HL-60 (cell line): Measurements from ENCODE around the gene UBXN4.

Experiments used
- DNase-seq, 2 experiments: peaks; one replicate each; pipeline ENCODE4 v3.0.0-alpha.2; 2010 to 2020; ENCODE audit warnings: low read depth in 1 of 2, low spot score in 1 of 2
- H3K27ac ChIP-seq: fragments of 250-450 bp; sonication (Bioruptor Pico); replicated peaks from 2 replicates; pipeline ENCODE4 v1.5.1; 2020; ENCODE audit warnings: mild to moderate bottlenecking, moderate library complexity
- H3K27me3 ChIP-seq: fragments of 250-450 bp; sonication (Bioruptor Pico); 2 replicates; pipeline ENCODE4 v1.5.1; 2021; ENCODE audit warnings: mild to moderate bottlenecking, moderate library complexity; ENCODE audit not compliant: insufficient read depth, poor library complexity, severe bottlenecking
- H3K4me3 ChIP-seq: replicated peaks from 2 replicates; pipeline ENCODE4 v1.5.1; 2011; ENCODE audit warnings: mild to moderate bottlenecking, control low read depth, low read length; ENCODE audit not compliant: insufficient read depth
- GABPA ChIP-seq: IDR thresholded peaks from 2 replicates; pipeline ENCODE4 v1.6.1; 2012; ENCODE audit warnings: low read depth
- POLR2AphosphoS5 ChIP-seq: IDR thresholded peaks from 2 replicates; pipeline ENCODE4 v1.6.1; 2012; ENCODE audit warnings: low read depth
- REST ChIP-seq: IDR thresholded peaks from 2 replicates; pipeline ENCODE4 v1.6.1; 2012; ENCODE audit warnings: low read depth; ENCODE audit not compliant: insufficient replicate concordance
- SPI1 ChIP-seq: IDR thresholded peaks from 2 replicates; pipeline ENCODE4 v1.6.1; 2012; ENCODE audit warnings: low read depth, mild to moderate bottlenecking, borderline replicate concordance
- TF ChIP-seq, protein P1 (sequence below): IDR thresholded peaks from one replicate; pipeline ENCODE4 v1.5.1; 2011; ENCODE audit warnings: low read length, control low read depth, inconsistent platforms; ENCODE audit not compliant: insufficient read depth

The UBXN4 gene

GRCh38 chr2:135783439-135783838 lies 41.8 kb downstream of the UBXN4 start:
- H3K4me3 ChIP-seq, result no peak overlapping the region
- DNase-seq, result no peak
- H3K27me3 ChIP-seq, result no peaks in the 10 kb centered on the region
- no peak overlapping the region for H3K27ac ChIP-seq
- no peak for TF ChIP-seq REST
- TF ChIP-seq, protein P1, sequence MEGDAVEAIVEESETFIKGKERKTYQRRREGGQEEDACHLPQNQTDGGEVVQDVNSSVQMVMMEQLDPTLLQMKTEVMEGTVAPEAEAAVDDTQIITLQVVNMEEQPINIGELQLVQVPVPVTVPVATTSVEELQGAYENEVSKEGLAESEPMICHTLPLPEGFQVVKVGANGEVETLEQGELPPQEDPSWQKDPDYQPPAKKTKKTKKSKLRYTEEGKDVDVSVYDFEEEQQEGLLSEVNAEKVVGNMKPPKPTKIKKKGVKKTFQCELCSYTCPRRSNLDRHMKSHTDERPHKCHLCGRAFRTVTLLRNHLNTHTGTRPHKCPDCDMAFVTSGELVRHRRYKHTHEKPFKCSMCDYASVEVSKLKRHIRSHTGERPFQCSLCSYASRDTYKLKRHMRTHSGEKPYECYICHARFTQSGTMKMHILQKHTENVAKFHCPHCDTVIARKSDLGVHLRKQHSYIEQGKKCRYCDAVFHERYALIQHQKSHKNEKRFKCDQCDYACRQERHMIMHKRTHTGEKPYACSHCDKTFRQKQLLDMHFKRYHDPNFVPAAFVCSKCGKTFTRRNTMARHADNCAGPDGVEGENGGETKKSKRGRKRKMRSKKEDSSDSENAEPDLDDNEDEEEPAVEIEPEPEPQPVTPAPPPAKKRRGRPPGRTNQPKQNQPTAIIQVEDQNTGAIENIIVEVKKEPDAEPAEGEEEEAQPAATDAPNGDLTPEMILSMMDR, result no peak
- no peak for TF ChIP-seq GABPA
- TF ChIP-seq SPI1, result no peak
- TF ChIP-seq POLR2AphosphoS5, result no peak

- no peak overlapping the region for H3K4me3 ChIP-seq
- TF ChIP-seq GABPA (no peak), POLR2AphosphoS5 (no peak), REST (no peak), SPI1 (no peak)
- TF ChIP-seq, protein P1, result no peak
- H3K27ac ChIP-seq, result no peak overlapping the region
- no peaks in the 10 kb centered on the region for H3K27me3 ChIP-seq
- no peak for DNase-seq
These were observed 43.4 kb downstream of the UBXN4 start for GRCh38 chr2:135785032-135785431.

DNA sequence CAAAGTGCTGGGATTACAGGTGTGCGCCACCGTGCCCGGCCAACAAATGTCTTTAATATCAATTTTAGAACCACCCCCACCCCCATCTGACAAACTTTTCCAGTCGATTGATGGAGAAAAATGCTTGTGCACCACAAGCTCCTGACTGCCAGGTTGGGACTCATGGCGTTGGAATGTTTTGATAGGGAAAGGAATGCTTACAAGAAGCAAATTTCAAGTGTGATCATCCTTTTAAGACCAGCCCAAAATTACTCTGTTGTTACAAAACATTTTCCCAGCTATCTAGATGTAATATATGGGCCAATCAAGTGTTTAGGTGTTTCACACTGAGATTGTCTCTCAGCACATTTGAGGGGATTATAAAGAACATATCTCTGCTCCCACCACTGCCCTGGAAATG lies 45.2 kb downstream of the UBXN4 start:
- Histone ChIP-seq H3K27me3 (no peaks in the 10 kb centered on the region), H3K27ac (no peak overlapping the region), H3K4me3 (no peak overlapping the region)
- no peak for DNase-seq
- TF ChIP-seq GABPA (no peak), REST (no peak), SPI1 (no peak), POLR2AphosphoS5 (no peak)
- TF ChIP-seq, protein P1, result no peak
